Activated T-helper 1 cell treated with anti-CD3 and anti-CD28 coated beads, Interleukin-2, amount 50 U/mL, for 16 hours (primary cell): ENCODE data around the gene TRABD2B.

ENCODE experiments used
- DNase-seq, 2 donors: peaks; one replicate each; pipeline ENCODE4 v3.0.0-alpha.2; 2020; ENCODE audit warnings: low read depth in 1 of 2, low spot score in 1 of 2

The TRABD2B gene

GRCh38 chr1:47809301-47810084, 187.7 kb downstream of the TRABD2B start:
- DNase-seq, result no peak

DNA sequence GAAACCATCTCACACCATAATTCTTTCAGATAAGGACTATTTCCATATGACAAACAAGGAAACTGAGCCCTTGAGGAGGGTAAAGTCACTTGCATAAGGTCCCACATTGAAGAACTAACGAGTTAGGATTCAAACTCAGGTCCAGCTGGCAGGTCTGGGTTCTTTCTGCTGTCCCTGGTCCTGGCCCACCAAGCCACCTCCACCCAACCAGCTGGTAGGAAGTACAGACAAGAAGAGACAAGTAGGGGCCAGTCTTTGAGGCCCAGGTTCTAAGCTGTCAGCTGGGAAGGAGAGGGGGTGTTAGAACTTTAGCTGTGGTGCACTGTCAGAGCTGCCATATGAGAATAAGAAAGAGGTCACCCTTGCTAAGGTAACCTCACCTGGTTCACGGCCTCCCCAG, 188.6 kb downstream of the TRABD2B start:
- no peak for DNase-seq

GRCh38 chr1:47805921-47806361, 191.2 kb downstream of the TRABD2B start:
- DNase-seq, result no peak

- no peak for DNase-seq
Observed at GRCh38 chr1:47805018-47805417, 192.2 kb downstream of the TRABD2B start.

GRCh38 chr1:47803815-47804501, 193.2 kb downstream of the TRABD2B start:
- no peak for DNase-seq

DNA sequence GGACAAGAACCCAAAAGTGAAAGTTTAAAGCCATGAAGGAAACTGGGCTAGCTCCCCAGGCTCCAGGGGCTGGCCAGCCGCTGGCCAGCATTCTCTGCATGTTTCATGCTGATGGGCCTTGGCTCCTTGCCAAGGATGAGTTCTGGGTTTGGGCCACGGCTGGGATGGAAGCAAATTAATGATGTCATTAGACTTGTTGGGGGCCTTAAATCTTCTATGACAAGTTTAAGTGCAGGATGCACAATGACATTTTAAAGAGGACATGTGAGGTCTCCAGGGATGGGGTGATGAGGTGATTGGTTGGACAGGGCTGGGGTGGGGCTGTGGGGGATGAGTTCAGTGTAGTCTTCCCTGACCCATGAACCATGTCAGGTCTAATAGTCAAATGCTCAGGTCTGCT, 199.6 kb downstream of the TRABD2B start:
- no peak for DNase-seq

DNA sequence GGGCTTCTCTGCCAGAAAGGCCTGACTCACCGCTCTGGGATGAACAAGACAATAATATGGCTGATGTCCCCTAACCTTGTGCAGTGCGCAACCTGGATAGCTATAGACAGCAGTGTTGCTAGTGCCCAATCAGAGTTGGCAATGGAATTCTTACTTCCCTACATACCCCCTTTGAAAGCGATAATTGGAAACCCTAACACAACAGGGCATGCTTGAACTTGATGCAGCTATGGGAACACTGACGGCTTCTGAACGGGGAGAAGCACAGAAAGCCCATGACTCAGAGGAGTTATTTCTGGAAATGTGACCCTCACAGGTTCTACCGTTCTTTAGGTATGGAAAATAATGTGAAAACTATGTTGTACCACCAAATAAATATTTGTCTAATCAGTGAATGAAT, 200.6 kb downstream of the TRABD2B start:
- no peak for DNase-seq

DNA sequence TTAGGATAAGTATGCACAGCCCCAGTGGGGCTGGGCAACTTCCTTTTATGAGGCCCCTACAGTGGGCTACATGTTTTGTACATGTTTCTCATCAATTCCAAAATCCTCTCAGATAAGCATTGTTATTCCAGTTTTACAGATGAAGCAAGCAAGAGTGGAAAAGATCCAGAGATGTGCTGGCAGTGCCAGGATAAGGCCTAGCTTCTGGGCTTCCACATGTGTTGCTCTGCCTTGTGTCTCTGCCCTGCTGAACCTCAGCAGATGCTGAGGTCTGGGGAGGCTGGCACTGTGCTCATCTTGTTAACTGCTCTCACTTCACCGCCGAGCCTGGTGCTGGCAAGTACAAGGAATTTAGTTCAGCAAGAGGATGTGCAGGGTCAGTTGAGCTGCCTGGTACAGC, 202.1 kb downstream of the TRABD2B start:
- DNase-seq, result no peak

GRCh38 chr1:47794530-47794929, 202.7 kb downstream of the TRABD2B start:
- DNase-seq, result no peak

DNA sequence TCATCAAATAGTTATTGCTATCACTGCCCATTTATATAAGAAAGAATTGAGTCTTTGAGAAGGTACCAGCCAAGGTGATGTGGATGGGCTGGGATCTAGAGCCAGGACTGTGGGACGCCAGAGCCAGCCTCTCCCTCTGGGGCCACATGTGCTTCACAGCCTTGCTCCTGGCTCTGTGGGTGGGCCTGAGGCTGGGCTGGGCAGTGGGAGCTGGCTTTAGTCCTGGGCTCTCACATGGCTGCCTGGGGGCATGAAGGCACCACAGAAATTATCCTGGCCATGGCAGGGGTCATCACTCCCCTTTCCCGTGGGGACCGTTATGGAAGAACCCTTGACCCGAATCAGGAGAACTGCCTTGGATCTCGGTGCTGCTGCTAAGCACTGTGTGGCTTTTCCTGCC, 203.1 kb downstream of the TRABD2B start:
- DNase-seq, result no peak

DNA sequence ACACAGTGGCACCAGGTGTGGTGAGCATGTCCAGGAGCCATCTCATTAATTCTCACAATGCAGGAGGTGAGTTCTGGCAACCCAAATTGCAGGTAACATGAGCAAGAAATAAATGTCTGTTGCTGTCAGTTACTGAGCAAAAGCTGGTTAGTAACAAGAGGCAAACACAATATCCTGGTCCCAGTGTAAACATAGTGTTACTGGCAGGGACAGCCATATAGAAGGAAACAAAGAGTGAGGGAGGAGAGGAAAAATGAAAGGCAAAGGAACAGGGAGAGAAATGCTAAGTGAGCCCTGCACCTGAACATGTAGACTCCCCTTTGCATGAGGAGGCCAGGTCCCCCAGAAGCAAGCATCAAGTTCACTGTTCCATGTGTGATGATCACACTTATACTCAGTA, 203.6 kb downstream of the TRABD2B start:
- DNase-seq, result no peak

- DNase-seq, result no peak
Observed at GRCh38 chr1:47792779-47793178, 204.4 kb downstream of the TRABD2B start.

GRCh38 chr1:47791879-47792608, 205.1 kb downstream of the TRABD2B start:
- DNase-seq, result no peak

DNA sequence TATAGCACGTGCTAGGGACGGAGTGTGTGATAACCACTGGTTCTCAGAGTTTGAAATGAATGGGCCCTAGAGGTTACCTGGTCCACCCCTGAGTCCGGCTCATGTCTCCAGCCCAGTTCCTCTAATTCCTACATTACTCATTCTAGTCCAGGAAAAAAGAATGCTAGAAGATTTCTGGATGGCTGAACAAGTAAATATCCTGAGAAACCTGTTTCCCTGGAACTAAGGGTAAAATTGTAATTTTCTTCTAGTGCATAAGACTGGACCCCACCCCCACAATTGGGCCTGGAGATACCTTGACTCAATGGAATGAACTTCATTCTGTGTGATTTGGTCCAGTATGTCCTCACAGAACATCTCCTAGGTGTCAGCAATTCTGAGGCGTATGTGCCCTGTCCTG, 208.4 kb downstream of the TRABD2B start:
- DNase-seq, result no peak

DNA sequence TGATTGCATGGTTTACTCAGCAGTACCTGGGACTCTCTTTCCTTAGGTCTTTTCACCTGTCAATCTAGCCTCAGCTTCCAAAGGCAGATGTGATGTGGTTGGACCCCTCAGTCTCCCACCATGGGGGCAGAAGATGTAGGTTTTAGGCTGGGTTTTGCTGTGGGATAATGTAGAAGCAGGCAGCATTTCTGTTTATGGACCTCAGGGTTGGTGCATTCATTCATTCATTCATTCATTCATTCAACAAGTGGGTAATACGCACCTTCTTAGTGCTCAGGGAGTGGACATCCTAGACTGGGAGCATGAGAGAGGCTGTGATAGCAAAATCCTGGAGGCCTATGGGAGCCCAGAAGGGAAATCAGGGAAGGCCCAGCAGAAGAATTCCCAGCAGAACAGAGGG, 209.6 kb downstream of the TRABD2B start:
- DNase-seq, result no peak

DNA sequence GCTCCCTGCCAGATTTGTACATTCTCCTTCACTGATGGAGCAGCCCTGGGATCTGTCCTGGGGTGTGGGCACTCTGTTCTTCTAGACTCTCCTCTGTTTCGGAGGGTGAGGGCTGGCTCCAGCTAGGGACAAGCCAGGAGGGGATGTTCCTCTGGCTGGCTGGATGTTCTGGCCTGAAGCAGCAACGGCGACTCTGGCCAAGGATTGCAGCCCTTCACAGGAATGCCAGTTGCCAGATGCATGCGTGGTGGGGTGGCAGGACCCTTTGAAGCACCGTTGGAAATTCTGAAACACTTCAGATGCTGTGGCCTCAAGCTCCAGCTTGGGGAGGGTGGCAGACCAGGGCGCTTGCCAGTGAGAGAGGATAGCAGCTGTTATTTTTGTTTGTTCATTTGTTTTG, 210.9 kb downstream of the TRABD2B start:
- DNase-seq, result no peak

GRCh38 chr1:47785561-47786271, 211.5 kb downstream of the TRABD2B start:
- DNase-seq, result no peak

DNA sequence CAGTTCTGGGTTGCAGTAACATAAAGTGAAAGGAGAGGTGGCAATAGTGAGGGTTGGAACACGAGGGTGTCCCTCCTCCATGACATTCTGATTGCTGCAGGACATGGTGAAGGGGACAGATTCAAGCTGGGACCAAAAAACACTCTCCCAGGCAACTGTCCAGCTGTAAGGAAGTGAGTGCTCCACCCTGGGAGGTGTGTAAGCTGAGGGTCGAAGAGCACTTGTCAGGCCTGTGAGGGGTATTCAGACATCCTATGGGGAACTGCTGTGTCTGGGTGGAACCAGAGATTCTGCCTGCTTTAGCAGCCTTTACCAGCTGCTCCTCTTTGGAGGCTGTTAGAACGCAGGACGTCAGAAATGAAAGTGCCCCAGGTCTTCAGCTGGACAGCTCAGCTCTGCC, 212.1 kb downstream of the TRABD2B start:
- no peak for DNase-seq

DNA sequence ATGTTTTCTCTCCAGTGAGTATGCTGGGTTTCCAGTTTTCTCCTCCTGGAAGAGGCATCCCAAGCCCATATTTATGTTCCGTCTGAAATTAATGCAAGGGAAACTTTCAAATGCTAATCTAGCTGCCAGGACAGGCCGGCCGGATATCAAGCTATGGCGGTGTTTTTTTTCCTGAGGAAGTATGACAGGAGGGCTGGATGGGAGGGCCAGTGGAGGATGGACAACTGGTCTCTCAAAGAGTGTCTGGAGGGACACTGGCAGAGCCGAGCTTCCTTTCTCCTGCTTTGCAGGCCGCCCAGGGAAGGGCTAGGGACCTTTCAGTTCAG, 212.7 kb downstream of the TRABD2B start:
- no peak for DNase-seq

- DNase-seq, result no peak
Observed at GRCh38 chr1:47783638-47784496, 213.3 kb downstream of the TRABD2B start.
